ENCODE results near the gene TCEA3. TPM values are rescaled to one million over a fixed set of nuclear protein-coding genes. Genes with fewer than 3 reads are reported as not detected.

Gene TCEA3
- total and polyA plus RNA-seq, 7 donors = 70.2 to 301 (median 195) TPM

- no peaks in the 10 kb centered on the region for H3K27me3 ChIP-seq (ENCODE audit: insufficient read depth in 3 of 3, low read length in 2 of 3)
- H3K27ac ChIP-seq = peak overlapping the region; percentile 92
- H3K4me3 ChIP-seq = no peak overlapping the region
- DNase-seq (peak in 1 of 2 donors; percentile 74), ATAC-seq (peak in 2 of 4 donors; percentile 29 to 52)
- no peaks in the 10 kb centered on the region for H3K9me3 ChIP-seq
- H3K4me1 ChIP-seq = peaks cover 50% of the 10 kb centered on the region
- no peak for TF ChIP-seq CTCF (IDR thresholded peaks at IDR 0.05)
- H3K36me3 ChIP-seq (ENCODE audit: insufficient read depth in 1 of 2, low read depth in 1 of 2) = peaks cover 0 to 17% of the 10 kb centered on the region in 2 donors
- 21 to 55% (median 37%) methylated on average over 3 of the region's 3 CpGs for WGBS, 3 donors
- intact Hi-C loops (cut with DNase I) = loop anchor here in 1 of 2 donors (5.0 kb wide), 1 partner anchor 57 kb away; no protein-coding TSS in a partner anchor
Observed at GRCh38 chr1:23420778-23421177, 3.8 kb downstream of the TCEA3 start.

- no peak for TF ChIP-seq CTCF (IDR thresholded peaks at IDR 0.05)
- Histone ChIP-seq H3K27me3 (ENCODE audit: insufficient read depth in 3 of 3, low read length in 2 of 3) (no peaks in the 10 kb centered on the region), H3K36me3 (ENCODE audit: insufficient read depth in 1 of 2, low read depth in 1 of 2) (peaks cover 0 to 28% of the 10 kb centered on the region in 2 donors), H3K4me1 (peaks cover 50% of the 10 kb centered on the region), H3K4me3 (no peak overlapping the region), H3K9me3 (no peaks in the 10 kb centered on the region), H3K27ac (peak overlapping the region; percentile 10)
- WGBS, 3 donors = 68 to 75% (median 73%) methylated on average over 5 to 6 of the region's 6 CpGs
- intact Hi-C loops (cut with DNase I) = no loop called here
- DNase-seq (no peak), ATAC-seq (no peak)
Observed at GRCh38 chr1:23419180-23419579, 5.4 kb downstream of the TCEA3 start.

DNA sequence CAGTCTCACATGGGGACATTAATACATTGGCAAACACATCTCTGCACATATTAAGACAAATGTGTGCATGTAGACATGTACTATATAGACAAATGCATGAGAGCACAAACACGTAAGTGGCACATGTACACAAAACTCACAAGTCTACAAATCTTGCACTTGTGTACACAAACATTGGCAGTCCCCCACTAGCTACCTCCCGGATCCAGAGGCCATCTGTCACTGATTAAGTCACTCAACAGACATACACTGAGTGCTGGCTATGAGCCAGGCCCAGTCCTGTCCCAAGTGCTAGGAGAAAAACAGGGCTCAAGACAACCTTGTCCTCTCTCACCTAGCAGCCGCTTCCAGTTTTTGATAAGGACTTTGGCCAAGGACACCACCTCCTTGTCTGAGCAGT lies 7.0 kb downstream of the TCEA3 start:
- Histone ChIP-seq H3K4me3 (no peak overlapping the region), H3K36me3 (ENCODE audit: insufficient read depth in 1 of 2, low read depth in 1 of 2) (peaks cover 0 to 43% of the 10 kb centered on the region in 2 donors), H3K4me1 (peaks cover 42% of the 10 kb centered on the region), H3K9me3 (no peaks in the 10 kb centered on the region), H3K27ac (peak overlapping the region; percentile 57), H3K27me3 (ENCODE audit: insufficient read depth in 3 of 3, low read length in 2 of 3) (no peaks in the 10 kb centered on the region)
- intact Hi-C loops (cut with DNase I) = no loop called here
- ATAC-seq = peak; percentile 34 to 54 (median 52)
- no peak for TF ChIP-seq CTCF (IDR thresholded peaks at IDR 0.05)
- DNase-seq = peak; percentile 36 to 75
- WGBS, 3 donors = 21 to 28% (median 24%) methylated on average over 3 of the region's 3 CpGs

GRCh38 chr1:23416964-23417363 lies 7.6 kb downstream of the TCEA3 start:
- H3K9me3 ChIP-seq = no peaks in the 10 kb centered on the region
- 80 to 88% (median 85%) methylated on average over 4 of the region's 4 CpGs for WGBS, 3 donors
- H3K27ac ChIP-seq = peak overlapping the region; percentile 57
- H3K4me1 ChIP-seq = peaks cover 36% of the 10 kb centered on the region
- no peak for TF ChIP-seq CTCF (IDR thresholded peaks at IDR 0.05)
- peaks cover 0 to 44% of the 10 kb centered on the region in 2 donors for H3K36me3 ChIP-seq (ENCODE audit: insufficient read depth in 1 of 2, low read depth in 1 of 2)
- ATAC-seq (no peak), DNase-seq (no peak)
- no peaks in the 10 kb centered on the region for H3K27me3 ChIP-seq (ENCODE audit: insufficient read depth in 3 of 3, low read length in 2 of 3)
- H3K4me3 ChIP-seq = no peak overlapping the region
- intact Hi-C loops (cut with DNase I) = no loop called here

DNA sequence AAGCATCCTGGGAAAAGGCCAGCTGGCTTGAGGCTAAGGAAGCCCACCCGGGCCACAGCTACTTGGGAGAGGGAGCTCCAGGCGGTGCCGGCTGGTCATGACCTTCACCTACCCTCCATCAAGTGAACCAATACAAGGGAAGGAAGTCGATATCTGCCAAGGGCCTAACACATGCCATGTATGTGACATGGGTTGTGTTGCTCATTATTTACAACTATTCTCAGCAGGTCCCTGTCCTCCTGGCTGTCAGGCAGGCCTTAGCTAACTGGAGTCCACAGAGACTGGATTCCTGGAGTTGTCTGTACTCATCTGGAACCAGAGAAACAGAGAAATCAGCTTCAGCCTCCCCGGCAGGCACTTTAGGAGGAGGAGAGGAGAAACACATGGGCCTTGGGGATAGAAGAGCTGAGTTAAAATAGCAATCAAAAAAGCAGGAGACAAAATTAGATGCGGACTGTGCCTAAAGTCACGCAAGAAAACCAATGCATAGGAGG lies 15.7 kb downstream of the TCEA3 start:
- intact Hi-C loops (cut with DNase I) = loop anchor here in 1 of 2 donors (10.0 kb wide), 1 partner anchor 314 kb away; no protein-coding TSS in a partner anchor
- H3K4me1 ChIP-seq = peaks cover 19% of the 10 kb centered on the region

More for the DNA sequence above, 15.7 kb downstream of the TCEA3 start:
- Histone ChIP-seq H3K27me3 (ENCODE audit: insufficient read depth in 3 of 3, low read length in 2 of 3) (no peaks in the 10 kb centered on the region), H3K27ac (peak overlapping the region; percentile 61), H3K4me3 (no peak overlapping the region), H3K9me3 (no peaks in the 10 kb centered on the region), H3K36me3 (ENCODE audit: insufficient read depth in 1 of 2, low read depth in 1 of 2) (peaks cover 4 to 46% of the 10 kb centered on the region in 2 donors)
- no peak for TF ChIP-seq CTCF (IDR thresholded peaks at IDR 0.05)
- peak; percentile 26 to 52 (median 41) for ATAC-seq
- no peak for DNase-seq
- WGBS, 3 donors = 29 to 49% (median 41%) methylated on average over 7 of the region's 7 CpGs

Measured in psoas muscle (tissue), 8 donors.